Right atrium auricular region (tissue), 2 donors: Measurements from ENCODE around the gene EYA2. TPM values are rescaled to one million over a fixed set of nuclear protein-coding genes. Genes with fewer than 3 reads are reported as not detected.

ENCODE experiments used
- DNase-seq: peaks from one replicate; pipeline ENCODE4 v3.0.0-alpha.2; 2019; ENCODE audit warnings: low spot score
- H3K27ac ChIP-seq, 2 donors: fragments of 200-600 bp; sonication (generic); 1 replicate in 1 of 2; 2 replicates in 1 of 2; pipeline ENCODE4 v1.5.1; 2016 to 2019
- H3K27me3 ChIP-seq, 2 donors: fragments of 200-600 bp; sonication (generic); one replicate each; pipeline versions ENCODE4 v1.5.1 to v1.6.0; 2017 to 2019
- H3K36me3 ChIP-seq: fragments of 200-600 bp; sonication (generic); one replicate; pipeline ENCODE4 v1.5.1; 2016
- H3K4me1 ChIP-seq, 2 donors: fragments of 200-600 bp; sonication (generic); one replicate each; pipeline versions ENCODE4 v1.5.1 to v1.6.0; 2017 to 2019
- H3K4me3 ChIP-seq, 2 donors: fragments of 200-600 bp; sonication (generic); 1 replicate in 1 of 2; 2 replicates in 1 of 2; pipeline ENCODE4 v1.5.1; 2017 to 2019; ENCODE audit warnings: mild to moderate bottlenecking in 1 of 2, moderate library complexity in 1 of 2
- H3K9me3 ChIP-seq, 2 donors: fragments of 200-600 bp; sonication (generic); one replicate each; pipeline ENCODE4 v1.5.1; 2019
- CTCF ChIP-seq, 2 donors: fragments of 200-600 bp; sonication (generic); IDR thresholded peaks; one replicate each; pipeline ENCODE4 v1.5.1; 2019; ENCODE audit warnings: antibody characterized with exemption in 2 of 2
- total RNA-seq, 2 donors: library from RNA; depleted of rRNA; stranded (reverse); fragments of >200 nt; gene quantifications; one replicate each; pipeline ENCODE4 v1.1.0, GENCODE V29; 2016

The EYA2 gene
- total RNA-seq, 2 donors from 2014 or later: 0.30 to 2.6 TPM

- no peak overlapping the region for H3K4me3 ChIP-seq
- no peak overlapping the region for H3K27ac ChIP-seq
- DNase-seq: no peak
- H3K36me3 ChIP-seq: no peaks in the 10 kb centered on the region
- no peaks in the 10 kb centered on the region for H3K4me1 ChIP-seq
- H3K9me3 ChIP-seq: no peaks in the 10 kb centered on the region
- no peaks in the 10 kb centered on the region for H3K27me3 ChIP-seq
- TF ChIP-seq CTCF (IDR thresholded peaks at IDR 0.05): no peak
These were observed 96.0 kb downstream of the EYA2 start for GRCh38 chr20:46990596-46991104.

DNA sequence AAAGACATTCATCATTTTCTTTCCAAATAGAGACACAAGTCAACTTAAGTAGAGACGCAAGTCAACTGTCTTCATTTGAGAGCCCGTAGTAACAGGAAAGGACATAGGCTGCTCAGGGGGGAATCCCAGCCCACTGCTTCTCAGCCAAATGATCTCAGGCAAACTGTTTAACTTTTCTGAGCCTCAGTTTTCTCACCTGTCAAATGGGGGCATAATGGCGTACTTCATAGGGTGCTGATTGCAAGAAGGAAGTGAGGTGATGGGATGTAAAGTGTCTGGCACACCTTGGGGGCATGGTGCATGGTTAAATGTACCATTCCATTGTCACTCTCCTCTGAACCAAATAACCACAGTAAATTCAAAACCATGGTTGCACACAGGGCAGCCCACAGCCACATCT lies 96.5 kb downstream of the EYA2 start:
- DNase-seq: no peak
- Histone ChIP-seq H3K9me3 (no peaks in the 10 kb centered on the region), H3K4me1 (no peaks in the 10 kb centered on the region), H3K36me3 (no peaks in the 10 kb centered on the region), H3K27ac (no peak overlapping the region), H3K27me3 (no peaks in the 10 kb centered on the region), H3K4me3 (no peak overlapping the region)
- TF ChIP-seq CTCF (IDR thresholded peaks at IDR 0.05): no peak

DNA sequence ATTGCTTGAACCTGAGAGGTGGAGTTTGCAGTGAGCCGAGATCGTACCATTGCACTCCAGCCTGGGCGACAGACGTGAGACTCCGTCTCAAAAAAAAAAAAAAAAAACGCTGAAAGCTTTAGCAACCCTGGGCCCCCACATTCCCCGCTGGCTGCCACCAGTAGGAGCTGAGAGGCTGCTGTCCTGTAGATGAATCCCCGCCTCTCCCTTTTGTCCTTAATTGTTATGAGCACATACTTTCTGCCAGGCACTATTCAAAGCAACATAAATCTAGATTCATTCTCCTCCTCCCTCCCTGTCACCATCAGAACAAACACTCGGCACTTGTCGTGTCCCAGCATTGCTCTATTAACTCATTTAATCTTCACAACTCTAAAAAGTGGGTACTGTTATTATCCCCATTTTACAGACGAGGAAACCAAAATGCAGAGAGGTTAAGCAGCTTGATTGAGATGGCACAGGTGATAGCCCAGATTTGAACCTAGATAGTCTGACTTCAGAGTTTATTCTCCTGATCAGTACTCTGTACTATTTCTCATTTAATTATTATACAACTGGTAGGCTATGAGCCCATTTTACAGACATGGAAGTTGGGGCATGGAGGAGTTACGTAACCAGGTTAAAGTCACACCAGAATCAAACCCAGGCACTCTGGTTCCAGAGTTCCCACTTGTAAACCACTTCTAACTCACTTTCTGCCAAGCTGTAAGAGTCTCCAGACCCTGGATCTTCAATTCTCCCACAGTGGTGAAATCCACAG lies 97.4 kb downstream of the EYA2 start:
- no peak overlapping the region for H3K4me3 ChIP-seq
- H3K9me3 ChIP-seq: no peaks in the 10 kb centered on the region
- no peaks in the 10 kb centered on the region for H3K4me1 ChIP-seq
- DNase-seq: no peak
- H3K27me3 ChIP-seq: no peaks in the 10 kb centered on the region
- no peak for TF ChIP-seq CTCF (IDR thresholded peaks at IDR 0.05)
- H3K27ac ChIP-seq: no peak overlapping the region
- H3K36me3 ChIP-seq: no peaks in the 10 kb centered on the region

DNA sequence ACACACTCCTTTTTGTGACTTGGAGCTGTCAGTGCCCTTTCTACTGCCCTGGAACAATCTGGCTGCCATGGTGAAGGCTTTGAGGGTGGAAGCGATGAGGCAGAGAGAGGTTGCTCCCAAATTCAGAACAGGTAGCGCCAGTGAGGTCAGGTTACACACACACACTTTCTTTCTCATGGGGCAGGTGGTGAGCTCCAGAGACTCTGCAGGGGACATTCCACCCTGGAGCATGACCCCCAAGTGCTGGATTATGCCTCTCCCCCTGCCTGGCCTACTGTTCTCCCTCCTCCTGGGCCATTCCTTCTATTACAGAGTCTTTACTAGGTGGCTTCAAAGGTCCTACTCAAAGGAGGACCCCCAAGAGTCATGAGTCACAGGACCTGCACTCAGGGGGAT lies 98.0 kb downstream of the EYA2 start:
- no peaks in the 10 kb centered on the region for H3K4me1 ChIP-seq
- no peaks in the 10 kb centered on the region for H3K36me3 ChIP-seq
- H3K9me3 ChIP-seq: no peaks in the 10 kb centered on the region
- no peaks in the 10 kb centered on the region for H3K27me3 ChIP-seq
- no peak overlapping the region for H3K27ac ChIP-seq
- TF ChIP-seq CTCF (IDR thresholded peaks at IDR 0.05): no peak
- no peak overlapping the region for H3K4me3 ChIP-seq
- no peak for DNase-seq

DNA sequence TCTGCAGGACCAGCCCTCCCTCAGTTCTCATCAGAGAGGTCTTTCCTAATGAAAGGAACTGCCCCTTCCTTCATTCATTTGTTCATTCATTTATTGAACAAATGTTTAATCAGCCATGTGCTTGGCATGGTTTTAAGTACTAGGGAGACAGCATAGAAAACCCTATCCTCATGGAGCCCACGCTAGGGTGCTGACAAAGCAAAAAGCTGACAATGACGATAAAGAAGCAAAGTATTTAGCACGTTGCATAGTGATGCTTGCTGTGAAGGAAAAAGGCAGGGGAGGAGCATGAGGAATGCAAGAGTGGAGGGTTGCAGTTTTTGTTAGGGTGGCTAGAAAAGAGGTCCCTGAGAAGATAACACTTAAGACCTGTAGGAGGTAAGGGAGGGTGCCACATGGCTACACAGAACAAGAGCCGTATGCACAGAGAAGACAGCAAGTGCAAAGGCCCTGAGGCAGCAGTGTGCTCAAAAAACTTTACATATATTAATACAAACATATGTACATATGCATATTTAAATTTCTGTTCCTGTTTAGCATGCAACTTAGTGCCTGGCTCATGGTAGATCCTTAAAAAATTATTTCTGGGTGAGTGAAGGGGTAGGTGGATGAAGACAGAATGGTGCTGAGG lies 98.9 kb downstream of the EYA2 start:
- no peak for TF ChIP-seq CTCF (IDR thresholded peaks at IDR 0.05)
- H3K4me3 ChIP-seq: no peak overlapping the region
- no peak overlapping the region for H3K27ac ChIP-seq
- no peaks in the 10 kb centered on the region for H3K4me1 ChIP-seq
- no peaks in the 10 kb centered on the region for H3K9me3 ChIP-seq
- no peaks in the 10 kb centered on the region for H3K36me3 ChIP-seq
- no peak for DNase-seq
- no peaks in the 10 kb centered on the region for H3K27me3 ChIP-seq
